ENCODE data around the gene SLC6A17.

DNA sequence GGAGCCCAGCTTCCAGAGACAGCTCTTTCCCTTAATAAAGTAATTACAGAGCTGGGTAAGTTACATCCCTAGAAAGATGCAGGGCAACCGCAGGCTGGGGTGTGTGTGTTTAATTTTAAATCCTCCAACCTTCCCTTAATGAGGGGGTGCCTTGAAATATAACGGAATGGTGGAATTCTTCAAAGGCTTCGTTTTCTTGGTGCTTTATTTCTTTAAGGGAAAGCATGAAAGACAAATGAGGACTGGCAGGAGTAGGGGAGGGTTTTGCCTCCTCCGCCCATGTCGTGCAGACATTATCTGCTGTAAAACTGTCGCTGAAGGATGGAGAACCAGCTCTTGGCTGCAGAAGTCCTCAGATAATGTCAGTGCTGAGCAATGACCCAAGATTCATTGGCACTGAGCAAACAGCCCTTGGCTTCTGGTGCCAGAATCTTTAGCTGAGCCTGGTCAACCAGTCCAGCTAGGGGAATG, 15.5 kb downstream of the SLC6A17 start:
- TF ChIP-seq, protein P1, sequence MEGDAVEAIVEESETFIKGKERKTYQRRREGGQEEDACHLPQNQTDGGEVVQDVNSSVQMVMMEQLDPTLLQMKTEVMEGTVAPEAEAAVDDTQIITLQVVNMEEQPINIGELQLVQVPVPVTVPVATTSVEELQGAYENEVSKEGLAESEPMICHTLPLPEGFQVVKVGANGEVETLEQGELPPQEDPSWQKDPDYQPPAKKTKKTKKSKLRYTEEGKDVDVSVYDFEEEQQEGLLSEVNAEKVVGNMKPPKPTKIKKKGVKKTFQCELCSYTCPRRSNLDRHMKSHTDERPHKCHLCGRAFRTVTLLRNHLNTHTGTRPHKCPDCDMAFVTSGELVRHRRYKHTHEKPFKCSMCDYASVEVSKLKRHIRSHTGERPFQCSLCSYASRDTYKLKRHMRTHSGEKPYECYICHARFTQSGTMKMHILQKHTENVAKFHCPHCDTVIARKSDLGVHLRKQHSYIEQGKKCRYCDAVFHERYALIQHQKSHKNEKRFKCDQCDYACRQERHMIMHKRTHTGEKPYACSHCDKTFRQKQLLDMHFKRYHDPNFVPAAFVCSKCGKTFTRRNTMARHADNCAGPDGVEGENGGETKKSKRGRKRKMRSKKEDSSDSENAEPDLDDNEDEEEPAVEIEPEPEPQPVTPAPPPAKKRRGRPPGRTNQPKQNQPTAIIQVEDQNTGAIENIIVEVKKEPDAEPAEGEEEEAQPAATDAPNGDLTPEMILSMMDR (IDR thresholded peaks at IDR 0.05) = no peak
- TF ChIP-seq EP300 (IDR thresholded peaks at IDR 0.05) = no peak
- no peak for TF ChIP-seq POLR2A (IDR thresholded peaks at IDR 0.05)
